Liver (tissue), 3 donors: ENCODE measurements around the gene CRY1.

Source experiments
- ATF3 ChIP-seq: IDR thresholded peaks from 2 replicates; pipeline ENCODE4 v1.6.1; 2016; ENCODE audit warnings: antibody characterized with exemption
- CTCF ChIP-seq: fragments of 150-350 bp; IDR thresholded peaks from 2 replicates; pipeline ENCODE4 v1.5.1; 2017; ENCODE audit warnings: improper control_type of control experiment, low read depth, low read length; ENCODE audit not compliant: missing input control
- EGR1 ChIP-seq, 2 donors: IDR thresholded peaks; 2 replicates each; pipeline ENCODE4 v1.6.1; 2016 to 2018; ENCODE audit warnings: antibody characterized with exemption in 2 of 2, low read depth in 2 of 2
- FOXA2 ChIP-seq: IDR thresholded peaks from 2 replicates; pipeline ENCODE4 v1.6.1; 2016; ENCODE audit warnings: antibody characterized with exemption
- HNF4A ChIP-seq, 2 donors: conservative IDR thresholded peaks; 2 replicates each; pipeline ENCODE4 v1.6.1; 2016; ENCODE audit warnings: antibody characterized with exemption in 2 of 2, mild to moderate bottlenecking in 2 of 2
- JUND ChIP-seq, 2 donors: IDR thresholded peaks; 2 replicates each; pipeline ENCODE4 v1.6.1; 2016; ENCODE audit warnings: antibody characterized with exemption in 2 of 2
- MAX ChIP-seq: IDR thresholded peaks from 2 replicates; pipeline ENCODE4 v1.6.1; 2016; ENCODE audit warnings: antibody characterized with exemption
- RAD21 ChIP-seq, 2 donors: IDR thresholded peaks; 2 replicates each; pipeline ENCODE4 v1.6.1; 2016; ENCODE audit warnings: antibody characterized with exemption in 2 of 2, mild to moderate bottlenecking in 2 of 2
- REST ChIP-seq: IDR thresholded peaks from 2 replicates; pipeline ENCODE4 v1.6.1; 2016; ENCODE audit warnings: antibody characterized with exemption, mild to moderate bottlenecking
- RXRA ChIP-seq, 2 donors: IDR thresholded peaks; 2 replicates each; pipeline ENCODE4 v1.6.1; 2017 to 2018; ENCODE audit warnings: antibody characterized with exemption in 2 of 2, mild to moderate bottlenecking in 1 of 2
- SP1 ChIP-seq: IDR thresholded peaks from 2 replicates; pipeline ENCODE4 v1.6.1; 2018; ENCODE audit warnings: antibody characterized with exemption, mild to moderate bottlenecking
- TAF1 ChIP-seq: conservative IDR thresholded peaks from 2 replicates; pipeline ENCODE4 v1.6.1; 2016; ENCODE audit warnings: antibody characterized with exemption, mild to moderate bottlenecking
- YY1 ChIP-seq: IDR thresholded peaks from 2 replicates; pipeline ENCODE4 v1.6.1; 2016; ENCODE audit warnings: antibody characterized with exemption, mild to moderate bottlenecking
- ZBTB33 ChIP-seq: IDR thresholded peaks from 2 replicates; pipeline ENCODE4 v1.6.1; 2016; ENCODE audit warnings: antibody characterized with exemption
- donor health status: healthy.
- donor health status: healthy.

GRCh38 chr12:107106241-107107025 lies 13.1 kb upstream of the CRY1 start:
- TF ChIP-seq MAX (no peak), CTCF (no peak), JUND (IDR thresholded peaks at IDR 0.05) (no peak), RAD21 (IDR thresholded peaks at IDR 0.05) (no peak), EGR1 (IDR thresholded peaks at IDR 0.05; ENCODE audit: low read depth in 2 of 2) (no peak), YY1 (no peak), SP1 (no peak), FOXA2 (no peak), TAF1 (no peak), ZBTB33 (no peak), REST (no peak), RXRA (IDR thresholded peaks at IDR 0.05) (no peak), ATF3 (no peak), HNF4A (conservative IDR thresholded peaks at IDR 0.05) (no peak)
